ENCODE measurements around the gene ELF4.

ELF4 gene

DNA sequence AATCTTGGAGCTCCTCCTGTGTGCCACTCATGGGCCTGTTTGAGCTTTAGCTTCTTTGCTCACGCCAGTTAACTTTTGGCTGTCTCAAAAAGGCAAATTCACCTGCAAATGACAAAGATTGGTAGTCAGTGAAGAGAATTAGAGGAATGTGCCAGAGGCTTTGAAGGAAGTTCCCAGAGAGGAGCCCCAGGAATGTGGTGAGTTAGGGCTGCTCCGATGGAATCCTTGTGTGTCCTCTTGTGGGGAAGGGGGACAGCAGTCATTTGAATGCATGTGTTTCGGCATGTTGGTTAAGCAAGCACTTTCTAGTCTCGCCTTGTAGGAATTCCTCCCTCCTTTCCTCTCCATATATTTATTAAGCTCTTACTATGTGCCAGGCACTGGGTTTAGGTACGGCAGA is 62.9 kb downstream of the ELF4 start:
- no peak for DNase-seq (ENCODE audit: low read depth)

DNA sequence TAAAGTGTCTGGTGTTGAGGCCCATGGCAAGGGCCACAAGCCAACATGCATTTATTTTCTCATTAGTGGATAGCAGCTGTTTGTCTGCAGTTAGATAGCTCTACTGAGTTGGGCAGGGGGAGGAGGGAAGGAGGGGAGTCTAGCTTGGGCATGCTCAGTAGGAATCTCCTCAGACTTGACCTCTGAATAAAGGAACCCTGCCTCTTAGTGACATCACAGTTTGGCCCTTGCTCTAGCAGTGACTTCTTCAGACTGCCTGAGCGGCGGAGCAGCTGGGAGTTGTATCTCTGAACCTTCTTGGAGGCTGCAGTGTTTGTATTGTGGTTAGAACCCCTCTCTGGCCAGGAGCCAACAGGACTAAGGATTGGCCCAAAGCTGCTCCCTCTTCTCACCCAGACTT is 70.5 kb downstream of the ELF4 start:
- DNase-seq (ENCODE audit: low read depth) = no peak

DNA sequence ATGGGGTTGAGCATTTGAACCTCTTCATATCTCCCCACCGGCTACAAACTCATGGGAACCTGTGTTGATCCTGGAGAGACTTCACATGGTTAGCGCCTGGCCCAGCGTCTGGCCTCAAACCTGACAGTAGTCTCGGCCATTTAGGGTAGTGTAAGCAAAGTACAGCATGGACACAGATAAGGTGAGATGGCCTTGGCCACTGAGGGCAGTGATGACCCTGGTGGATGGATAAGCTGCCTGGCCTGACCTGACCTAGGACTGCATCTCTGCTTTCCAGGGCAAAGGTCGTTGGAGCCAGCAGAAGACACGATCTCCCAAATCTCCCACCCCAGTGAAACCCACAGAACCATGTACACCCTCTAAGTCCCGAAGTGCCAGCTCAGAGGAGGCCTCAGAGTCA is 76.1 kb downstream of the ELF4 start:
- no peak for DNase-seq (ENCODE audit: low read depth)

DNA sequence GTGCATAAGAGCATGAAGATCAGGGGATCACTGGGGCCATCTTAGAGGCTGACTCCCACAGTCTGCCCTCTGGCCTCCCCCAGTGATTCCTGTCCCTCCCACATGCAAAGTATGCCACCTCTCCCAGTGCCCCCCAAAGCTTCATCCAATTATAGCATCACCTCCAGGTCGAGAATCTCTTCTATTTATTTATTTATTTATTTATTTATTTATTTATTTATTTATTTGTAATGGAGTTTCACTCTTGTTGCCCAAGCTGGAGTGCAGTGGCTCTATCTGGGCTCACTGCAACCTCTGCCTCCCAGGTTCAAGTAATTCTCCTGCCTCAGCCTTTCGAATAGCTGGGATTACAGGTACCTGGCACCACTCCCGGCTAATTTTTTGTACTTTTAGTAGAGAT is 77.7 kb downstream of the ELF4 start:
- no peak for DNase-seq (ENCODE audit: low read depth)

DNA sequence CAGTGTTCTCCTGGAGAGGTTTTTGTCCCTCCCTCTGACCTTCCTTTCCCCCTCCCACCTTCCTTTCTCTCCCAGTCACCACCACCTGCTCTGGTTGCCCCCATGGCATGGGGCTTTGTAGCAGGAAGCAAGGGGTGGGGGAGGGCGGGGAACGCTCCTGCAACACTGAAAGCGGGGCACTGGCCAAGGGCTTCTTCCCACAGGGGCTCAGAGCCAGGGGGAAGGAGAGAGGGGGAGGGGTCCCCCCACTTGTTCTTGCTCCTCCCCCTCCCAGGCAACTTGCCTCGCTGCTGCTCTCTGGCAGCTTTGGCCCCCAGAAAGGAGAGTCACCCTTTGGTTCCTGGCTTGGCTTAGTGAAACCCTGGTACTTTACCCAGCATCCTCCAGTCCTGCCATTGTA is 79.5 kb downstream of the ELF4 start:
- DNase-seq (ENCODE audit: low read depth) = no peak

DNA sequence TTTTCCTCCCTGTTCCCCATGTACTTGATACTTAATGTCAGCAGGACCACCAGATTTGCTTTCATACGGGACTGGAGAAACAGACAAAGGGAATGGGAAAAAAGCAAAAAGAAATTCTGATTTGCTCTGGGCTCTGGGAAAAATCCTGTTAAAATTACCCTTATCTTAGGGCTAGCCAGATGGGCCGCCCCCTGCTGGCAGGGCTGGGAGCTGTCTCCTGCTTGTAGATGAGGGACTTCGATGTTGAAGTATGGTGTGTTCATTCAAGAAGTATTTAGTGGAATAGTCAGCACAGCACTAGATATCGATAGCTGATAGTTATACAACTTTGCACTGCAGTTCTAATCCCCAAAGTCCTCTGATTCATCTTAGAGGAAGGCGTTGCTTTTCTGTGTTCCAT is 82.1 kb downstream of the ELF4 start:
- DNase-seq (ENCODE audit: low read depth) = peak; percentile 21

DNA sequence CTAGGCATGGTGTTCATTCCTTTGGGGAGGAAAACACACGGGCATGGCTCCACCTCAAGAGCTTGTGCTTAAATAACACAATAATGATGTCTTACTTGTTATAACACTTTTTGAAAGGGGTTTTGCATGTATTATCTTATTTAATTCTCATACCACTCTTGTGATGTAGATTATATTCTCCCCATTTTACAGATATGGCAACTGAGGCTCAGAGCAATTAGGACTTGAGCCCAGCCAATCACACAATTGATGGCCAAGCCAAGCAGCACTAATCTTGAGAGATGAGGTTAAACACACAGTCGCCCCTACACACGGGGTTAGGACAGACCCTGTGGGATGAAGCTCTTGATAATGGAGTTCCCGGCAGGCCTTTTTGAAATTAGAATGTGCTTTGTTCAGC is 82.7 kb downstream of the ELF4 start:
- DNase-seq (ENCODE audit: low read depth) = no peak

DNA sequence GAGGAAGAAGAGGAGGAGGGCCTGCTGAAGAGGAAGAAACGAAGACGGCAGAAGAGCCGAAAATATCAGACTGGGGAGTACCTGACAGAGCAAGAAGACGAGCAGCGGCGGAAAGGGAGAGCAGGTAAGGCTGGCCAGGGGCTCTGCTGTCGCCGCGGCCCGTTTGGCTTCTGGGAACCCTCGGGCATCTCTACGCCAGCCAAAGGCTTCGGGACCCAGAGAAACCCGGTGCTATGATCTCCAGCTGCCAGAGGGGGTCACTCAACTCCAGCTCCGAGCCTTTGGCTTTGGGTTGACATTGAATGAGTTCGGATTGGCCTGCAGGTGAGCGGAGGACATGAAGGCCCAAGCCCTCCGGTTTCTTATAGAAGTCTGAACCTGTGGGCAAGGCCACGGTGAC is 85.0 kb downstream of the ELF4 start:
- DNase-seq (ENCODE audit: low read depth) = no peak

DNA sequence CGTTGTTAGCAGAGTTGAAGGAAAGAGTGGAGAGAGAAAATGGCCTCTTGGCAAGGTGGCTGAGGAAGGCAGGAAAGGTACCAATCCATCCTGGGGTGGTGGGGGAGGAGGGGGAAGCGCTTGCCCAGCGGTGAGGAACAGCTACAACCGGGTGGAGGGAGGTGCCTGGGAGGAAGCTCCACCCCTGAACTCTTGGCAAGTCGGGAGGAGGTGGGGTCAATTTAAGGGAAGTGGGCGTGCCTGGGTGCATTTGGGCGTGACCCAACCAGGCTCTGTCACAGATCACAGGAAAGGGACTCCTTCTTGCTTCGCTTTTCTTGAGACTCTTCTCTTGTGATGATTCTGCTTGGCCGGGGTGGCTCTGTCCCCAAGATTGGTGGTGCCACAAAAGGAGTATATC is 86.2 kb downstream of the ELF4 start:
- peak; percentile 23 for DNase-seq (ENCODE audit: low read depth)

DNA sequence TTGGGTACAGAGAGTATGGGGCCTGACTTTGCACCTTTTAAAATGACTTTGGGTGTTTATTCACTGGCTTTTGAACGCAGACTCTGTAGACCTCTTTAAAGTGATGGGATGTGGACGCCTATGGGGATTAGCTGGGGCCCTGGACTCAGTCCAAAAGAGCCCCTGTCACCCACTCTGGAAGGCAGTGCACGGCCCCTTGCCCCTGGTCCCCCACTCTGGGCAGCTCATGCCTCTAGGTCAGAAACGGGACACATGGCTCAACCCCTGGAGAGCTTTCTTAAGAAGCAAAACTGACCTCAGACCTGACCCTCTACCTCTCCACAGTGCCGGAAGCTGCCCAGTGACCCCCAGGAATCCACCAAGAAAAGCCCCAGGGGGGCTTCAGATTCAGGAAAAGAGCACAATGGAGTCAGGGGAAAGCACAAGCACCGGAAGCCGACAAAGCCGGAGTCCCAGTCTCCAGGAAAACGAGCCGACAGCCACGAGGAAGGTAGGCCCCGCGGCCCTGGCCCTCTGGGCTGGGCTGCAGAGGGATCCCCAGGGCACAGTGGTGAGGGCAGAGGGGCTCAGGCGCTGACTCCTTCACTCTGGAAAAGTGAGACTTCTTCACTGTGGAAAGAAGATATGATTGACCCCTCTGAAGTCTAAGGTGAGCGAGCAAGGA is 89.5 kb downstream of the ELF4 start:
- DNase-seq (ENCODE audit: low read depth) = no peak

DNA sequence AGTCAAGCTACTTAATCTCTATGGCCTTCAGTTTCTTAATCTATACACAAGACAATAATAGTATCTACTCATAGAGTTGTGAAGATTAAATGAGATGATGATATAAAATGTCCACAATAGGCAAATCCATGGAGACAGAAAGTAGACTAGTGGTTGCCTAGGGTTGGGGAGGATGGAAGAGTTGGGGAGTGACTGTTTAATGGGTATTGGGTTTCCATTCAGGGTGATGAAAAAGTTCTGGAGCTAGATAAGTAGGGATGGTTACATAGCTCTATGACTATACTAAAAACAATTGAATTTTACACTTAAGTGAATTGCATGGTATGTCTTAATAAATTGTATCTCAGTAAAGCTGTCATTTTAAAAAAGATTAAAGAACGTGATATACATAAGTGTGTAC is 92.2 kb downstream of the ELF4 start:
- no peak for DNase-seq (ENCODE audit: low read depth)

DNA sequence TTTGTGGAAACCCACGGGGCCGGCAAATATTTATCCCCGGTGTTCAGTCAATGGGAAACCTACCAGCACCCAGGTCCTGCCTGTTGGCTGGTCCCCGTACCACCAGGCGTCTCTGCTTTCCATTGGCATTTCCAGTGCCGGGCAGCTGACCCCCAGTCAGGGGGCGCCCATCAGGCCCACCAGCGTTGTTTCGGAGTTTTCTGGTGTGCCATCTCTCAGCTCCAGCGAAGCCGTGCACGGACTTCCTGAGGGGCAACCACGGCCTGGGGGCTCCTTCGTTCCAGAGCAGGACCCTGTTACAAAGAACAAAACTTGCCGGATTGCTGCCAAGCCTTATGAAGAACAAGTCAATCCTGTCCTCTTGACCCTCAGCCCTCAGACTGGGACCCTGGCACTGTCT is 95.1 kb downstream of the ELF4 start:
- DNase-seq (ENCODE audit: low read depth) = no peak

All from fibroblast of the conjunctiva (primary cell).